Measurements from ENCODE around the gene THADA. TPM values are rescaled to one million over a fixed set of nuclear protein-coding genes. Genes with fewer than 3 reads are reported as not detected.

The THADA gene
- total RNA-seq, 1 experiment from 2014 or later: 20.1 TPM

- H3K36me3 Mint-ChIP-seq (ENCODE audit: insufficient read depth in 1 of 3, low read depth in 3 of 3): peaks cover 8 to 11% (median 9%) of the 10 kb centered on the region in 3 experiments
- Histone ChIP-seq H3T11ph (ENCODE audit: low read length) (no peak overlapping the region), H4K8ac (replicated peaks; ENCODE audit: insufficient read length, low read depth, low read length) (no peak overlapping the region), H2BK120ac (ENCODE audit: low read depth, low read length, poor library complexity, severe bottlenecking) (no peak overlapping the region), H2AK5ac (ENCODE audit: insufficient read length, low read length) (no peak overlapping the region), H3K79me2 (ENCODE audit: insufficient read depth, low read length) (no peaks in the 10 kb centered on the region), H3K23ac (ENCODE audit: insufficient read length, low read depth, low read length) (no peak overlapping the region), H2BK5ac (ENCODE audit: insufficient read length, low read length) (no peak overlapping the region), H2AFZ (ENCODE audit: low read length) (no peak overlapping the region), H3K27me3 (ENCODE audit: insufficient read depth, low read length) (no peaks in the 10 kb centered on the region), H3K4me2 (ENCODE audit: insufficient read depth, insufficient read length, low read length) (no peak overlapping the region), H3K14ac (ENCODE audit: insufficient read depth, low read length) (no peak overlapping the region), H2BK15ac (ENCODE audit: low read depth, low read length) (no peak overlapping the region), H3K56ac (ENCODE audit: insufficient read length, low read depth, low read length) (no peak overlapping the region), H3K18ac (ENCODE audit: insufficient read length, low read depth, low read length) (no peak overlapping the region), H4K91ac (ENCODE audit: insufficient read length, low read depth, low read length) (no peak overlapping the region), H3K4me1 (ENCODE audit: insufficient read depth, low read length) (no peaks in the 10 kb centered on the region), H3K23me2 (ENCODE audit: insufficient read length, low read depth, low read length, poor library complexity, severe bottlenecking) (no peaks in the 10 kb centered on the region), H4K5ac (ENCODE audit: insufficient read length, low read depth, low read length) (no peak overlapping the region), H3K9ac (ENCODE audit: extremely low read depth, insufficient read length, low read length) (no peak overlapping the region), H3K79me1 (ENCODE audit: insufficient read depth, low read depth, low read length, poor library complexity, severe bottlenecking) (no peaks in the 10 kb centered on the region), H4K20me1 (ENCODE audit: control insufficient read depth, insufficient read depth, insufficient read length) (no peaks in the 10 kb centered on the region), H2BK20ac (ENCODE audit: low read depth, low read length, poor library complexity, severe bottlenecking) (no peak overlapping the region), H3K4ac (ENCODE audit: low read depth, low read length) (no peak overlapping the region), H3K9me3 (ENCODE audit: control insufficient read depth, low read depth, low read length) (no peaks in the 10 kb centered on the region), H2BK12ac (ENCODE audit: insufficient read length, low read depth, low read length) (no peak overlapping the region), H3K27ac (ENCODE audit: insufficient read length, low read depth, low read length) (no peak overlapping the region)
- no peak overlapping the region for H3K4me3 Mint-ChIP-seq
- H3K4me1 Mint-ChIP-seq: no peaks in the 10 kb centered on the region
- TF ChIP-seq CTCF (conservative IDR thresholded peaks at IDR 0.05): no peak
- no peaks in the 10 kb centered on the region for H3K27me3 Mint-ChIP-seq (ENCODE audit: low read depth)
- no CpG with 5 or more reads among the region's 1 CpG for WGBS (ENCODE audit: extremely low coverage, insufficient read length, low lambda C conversion rate)
- H3K9me3 Mint-ChIP-seq: peaks cover 4 to 9% of the 10 kb centered on the region in 2 experiments
- DNase-seq: no peak
- H3K27ac Mint-ChIP-seq: no peak overlapping the region
Measured at GRCh38 chr2:43292297-43292696, 303.5 kb downstream of the THADA start.

Measured in H9 (cell line).